GM12875 (cell line): Measurements from ENCODE around the gene ASCL5.

Experiments used
- H3K4me3 ChIP-seq: one replicate; pipeline ENCODE4 v1.5.1; 2011; ENCODE audit warnings: low read depth, low read length, control low read depth
- CTCF ChIP-seq: IDR thresholded peaks from 2 replicates; pipeline ENCODE4 v1.5.1; 2011; ENCODE audit warnings: low read depth, mild to moderate bottlenecking, control low read depth, inconsistent platforms, low read length, moderate library complexity, borderline replicate concordance; ENCODE audit not compliant: insufficient read depth

Gene ASCL5

GRCh38 chr1:201143726-201144635, 17.0 kb upstream of the ASCL5 start:
- no peak for TF ChIP-seq CTCF
- H3K4me3 ChIP-seq = no peak overlapping the region

GRCh38 chr1:201142849-201143725, 16.1 kb upstream of the ASCL5 start:
- H3K4me3 ChIP-seq = no peak overlapping the region
- no peak for TF ChIP-seq CTCF

GRCh38 chr1:201142011-201142848, 15.2 kb upstream of the ASCL5 start:
- TF ChIP-seq CTCF = no peak

GRCh38 chr1:201141418-201141817, 14.4 kb upstream of the ASCL5 start:
- no peak for TF ChIP-seq CTCF
- no peak overlapping the region for H3K4me3 ChIP-seq

More at GRCh38 chr1:201142011-201142848, 15.2 kb upstream of the ASCL5 start:
- no peak overlapping the region for H3K4me3 ChIP-seq

- H3K4me3 ChIP-seq = no peak overlapping the region
- TF ChIP-seq CTCF = no peak
These were observed 13.9 kb upstream of the ASCL5 start for GRCh38 chr1:201140941-201141260.

- H3K4me3 ChIP-seq = no peak overlapping the region
- TF ChIP-seq CTCF = no peak
These were observed 13.4 kb upstream of the ASCL5 start for GRCh38 chr1:201140235-201140940.
